PFSK-1 (cell line): ENCODE measurements around the gene SND1.

Experiments used
- FOXP2 ChIP-seq: optimal IDR thresholded peaks from 2 replicates; pipeline ENCODE3; 2011; ENCODE audit warnings: borderline replicate concordance, control low read depth, inconsistent platforms; ENCODE audit not compliant: insufficient read depth; ENCODE audit errors: extremely low read length, extremely low read depth
- POLR2AphosphoS5 ChIP-seq: IDR thresholded peaks from 2 replicates; pipeline ENCODE4 v1.6.1; 2012; ENCODE audit warnings: low read depth, mild to moderate bottlenecking, control low read depth, low read length, moderate library complexity
- REST ChIP-seq, 2 experiments: IDR thresholded peaks; 2 replicates each; pipeline versions ENCODE4 v1.6.1 to v1.8.0; 2011 to 2012; ENCODE audit warnings: low read depth in 2 of 2, low read length in 2 of 2, control low read depth in 1 of 2, inconsistent platforms in 1 of 2, mild to moderate bottlenecking in 1 of 2, moderate library complexity in 1 of 2; ENCODE audit not compliant: insufficient read depth in 1 of 2
- SIN3A ChIP-seq: IDR thresholded peaks from 2 replicates; pipeline ENCODE4 v1.6.1; 2012; ENCODE audit warnings: mild to moderate bottlenecking, low read length, moderate library complexity, borderline replicate concordance; ENCODE audit not compliant: insufficient read depth
- TAF1 ChIP-seq: IDR thresholded peaks from 2 replicates; pipeline ENCODE4 v1.6.1; 2012; ENCODE audit warnings: low read length, control low read depth, borderline replicate concordance; ENCODE audit not compliant: insufficient read depth

- TF ChIP-seq TAF1 (no peak), POLR2AphosphoS5 (no peak), REST (IDR thresholded peaks at IDR 0.05; ENCODE audit: insufficient read depth in 1 of 2, low read depth in 2 of 2, low read length in 2 of 2) (no peak), SIN3A (no peak), FOXP2 (no peak)
These were observed 400.4 kb downstream of the SND1 start for GRCh38 chr7:128052404-128052803.
